SK-N-SH treated with all-trans-retinoic acid at 6 μM for 48 hours (cell line): Measurements from ENCODE around the gene LSS.

ENCODE experiments used
- CSRNP3 ChIP-seq: fragments of 250-450 bp; sonication (Bioruptor Pico); IDR thresholded peaks from 2 replicates; pipeline ENCODE4 v1.5.1; 2021; ENCODE audit warnings: mild to moderate bottlenecking, moderate library complexity
- OSR1 ChIP-seq: fragments of 250-450 bp; sonication (Bioruptor Pico); IDR thresholded peaks from 2 replicates; pipeline ENCODE4 v1.8.0; 2022; ENCODE audit warnings: moderate library complexity, mild to moderate bottlenecking, inconsistent platforms
- PATZ1 ChIP-seq: fragments of 250-450 bp; sonication (Bioruptor Pico); IDR thresholded peaks from 2 replicates; pipeline ENCODE4 v1.8.0; 2020; ENCODE audit warnings: mild to moderate bottlenecking, moderate library complexity, borderline replicate concordance
- TOX ChIP-seq: fragments of 250-450 bp; sonication (Bioruptor Pico); IDR thresholded peaks from 2 replicates; pipeline ENCODE4 v1.8.0; 2021; ENCODE audit warnings: mild to moderate bottlenecking, moderate library complexity, borderline replicate concordance
- TSHZ2 ChIP-seq: fragments of 250-450 bp; sonication (Bioruptor Pico); IDR thresholded peaks from 2 replicates; pipeline ENCODE4 v1.5.0; 2020; ENCODE audit warnings: mild to moderate bottlenecking, moderate library complexity
- ZC3H10 ChIP-seq: fragments of 250-450 bp; sonication (Bioruptor Pico); IDR thresholded peaks from 2 replicates; pipeline ENCODE4 v1.5.1; 2021; ENCODE audit warnings: mild to moderate bottlenecking, moderate library complexity
- ZFP3 ChIP-seq: fragments of 250-450 bp; sonication (Bioruptor Pico); IDR thresholded peaks from 2 replicates; pipeline ENCODE4 v1.5.0; 2020; ENCODE audit warnings: mild to moderate bottlenecking, moderate library complexity
- ZNF565 ChIP-seq: fragments of 450-650 bp; formaldehyde crosslinking; conservative IDR thresholded peaks from 2 replicates; pipeline ENCODE4 v1.5.0; 2020; ENCODE audit warnings: low read depth, mild to moderate bottlenecking, moderate library complexity
- ZNF70 ChIP-seq: fragments of 450-650 bp; formaldehyde crosslinking; IDR thresholded peaks from 2 replicates; pipeline ENCODE4 v1.5.0; 2020; ENCODE audit warnings: mild to moderate bottlenecking, moderate library complexity

- TF ChIP-seq TSHZ2 (CRISPR knock-in tag): no peak
- no peak for TF ChIP-seq ZFP3 (CRISPR knock-in tag)
- TF ChIP-seq PATZ1 (CRISPR knock-in tag): no peak
- no peak for TF ChIP-seq TOX (CRISPR knock-in tag)
- no peak for TF ChIP-seq ZNF565 (CRISPR knock-in tag)
- TF ChIP-seq ZC3H10 (CRISPR knock-in tag): no peak
- TF ChIP-seq ZNF70: no peak
- TF ChIP-seq CSRNP3 (CRISPR knock-in tag): no peak
- no peak for TF ChIP-seq OSR1 (CRISPR knock-in tag)
Observed at GRCh38 chr21:46207006-46207919, 21.3 kb downstream of the LSS start.
